GM20000 (cell line): Measurements from ENCODE around the gene SBF2.

Experiments used
- DNase-seq: peaks from one replicate; pipeline ENCODE4 v3.0.0; 2012; ENCODE audit warnings: low spot score
- TF ChIP-seq, protein P1 (sequence below): IDR thresholded peaks from 2 replicates; pipeline ENCODE4 v1.5.1; 2012; ENCODE audit warnings: mild to moderate bottlenecking, control low read depth; ENCODE audit errors: extremely low read depth, missing control alignments

SBF2 gene

DNA sequence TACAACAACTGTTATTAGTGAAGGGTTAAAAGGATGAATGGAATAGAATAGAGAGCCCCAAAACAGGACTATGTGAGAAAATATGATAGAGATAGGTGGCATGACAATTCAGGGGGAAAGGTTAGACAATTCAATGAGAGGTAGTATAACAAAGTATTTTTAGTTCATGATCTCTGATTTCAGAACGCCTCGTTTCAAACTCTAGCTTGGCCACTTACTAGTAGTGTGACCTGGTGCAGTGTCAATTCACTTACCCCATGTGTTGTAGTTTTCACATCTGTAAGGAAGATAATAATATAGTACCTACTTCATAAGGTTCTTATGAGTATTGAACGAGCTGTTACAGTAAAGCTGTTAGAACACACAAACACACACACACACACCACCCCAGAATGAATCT is 322.1 kb downstream of the SBF2 start:
- DNase-seq = no peak

DNA sequence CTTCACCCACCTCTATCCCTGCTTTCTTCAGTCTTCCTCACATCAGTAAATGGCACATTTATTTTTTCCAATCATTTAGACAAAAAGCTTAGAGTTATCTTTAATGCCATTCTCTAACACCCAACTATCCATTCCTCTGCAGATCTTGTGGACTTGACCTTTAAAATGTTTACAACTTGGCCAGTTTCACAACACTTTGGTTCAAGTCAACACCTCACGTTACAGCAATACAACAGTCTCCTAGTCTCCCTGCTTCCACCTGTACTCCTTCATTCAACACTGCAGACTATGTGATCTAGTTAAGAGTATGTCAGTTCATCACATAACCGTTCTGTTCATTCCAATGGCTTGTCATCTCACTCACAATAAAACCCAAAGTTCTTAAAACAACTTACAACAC is 325.0 kb downstream of the SBF2 start:
- no peak for DNase-seq
- TF ChIP-seq, protein P1, sequence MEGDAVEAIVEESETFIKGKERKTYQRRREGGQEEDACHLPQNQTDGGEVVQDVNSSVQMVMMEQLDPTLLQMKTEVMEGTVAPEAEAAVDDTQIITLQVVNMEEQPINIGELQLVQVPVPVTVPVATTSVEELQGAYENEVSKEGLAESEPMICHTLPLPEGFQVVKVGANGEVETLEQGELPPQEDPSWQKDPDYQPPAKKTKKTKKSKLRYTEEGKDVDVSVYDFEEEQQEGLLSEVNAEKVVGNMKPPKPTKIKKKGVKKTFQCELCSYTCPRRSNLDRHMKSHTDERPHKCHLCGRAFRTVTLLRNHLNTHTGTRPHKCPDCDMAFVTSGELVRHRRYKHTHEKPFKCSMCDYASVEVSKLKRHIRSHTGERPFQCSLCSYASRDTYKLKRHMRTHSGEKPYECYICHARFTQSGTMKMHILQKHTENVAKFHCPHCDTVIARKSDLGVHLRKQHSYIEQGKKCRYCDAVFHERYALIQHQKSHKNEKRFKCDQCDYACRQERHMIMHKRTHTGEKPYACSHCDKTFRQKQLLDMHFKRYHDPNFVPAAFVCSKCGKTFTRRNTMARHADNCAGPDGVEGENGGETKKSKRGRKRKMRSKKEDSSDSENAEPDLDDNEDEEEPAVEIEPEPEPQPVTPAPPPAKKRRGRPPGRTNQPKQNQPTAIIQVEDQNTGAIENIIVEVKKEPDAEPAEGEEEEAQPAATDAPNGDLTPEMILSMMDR = no peak

More for the DNA sequence above, 322.1 kb downstream of the SBF2 start:
- TF ChIP-seq, protein P1 = no peak

DNA sequence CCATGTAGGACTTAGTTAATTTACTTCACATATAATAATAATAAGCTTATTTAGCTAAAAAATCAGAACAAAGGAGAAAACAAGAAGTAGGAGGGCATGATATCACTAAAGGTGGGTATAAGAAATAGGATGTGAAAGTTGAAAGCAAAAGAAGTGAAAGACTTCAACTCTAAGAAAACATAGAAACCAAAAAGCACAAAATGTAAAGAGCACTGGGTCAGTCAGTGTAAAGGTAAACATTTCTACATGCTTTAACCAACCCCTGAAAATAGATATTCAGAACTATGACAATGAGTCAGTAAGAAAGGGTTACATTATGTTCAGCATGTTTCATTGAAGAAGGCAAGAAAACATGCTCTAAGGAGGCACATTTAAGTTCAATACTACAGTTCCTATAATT is 331.3 kb downstream of the SBF2 start:
- TF ChIP-seq, protein P1 = no peak
- peak; percentile 52 for DNase-seq

DNA sequence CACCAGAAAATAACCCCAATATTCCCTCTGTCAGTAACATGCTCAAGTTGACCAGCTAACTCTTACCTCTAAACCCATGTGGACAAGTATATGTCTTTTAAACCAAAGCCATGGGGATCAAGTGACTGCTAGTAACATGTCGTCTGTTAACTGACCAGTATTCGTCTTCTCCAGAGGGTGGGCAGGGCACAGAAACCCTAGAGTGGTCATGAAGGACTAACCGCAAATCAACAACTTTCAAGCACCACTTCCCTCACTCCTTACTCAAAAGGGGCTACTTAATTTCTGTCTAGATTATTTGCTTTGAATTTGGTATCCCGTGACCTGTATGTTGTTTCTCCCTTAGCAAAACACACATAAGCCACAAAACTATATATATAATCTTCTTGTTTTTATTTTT is 336.9 kb downstream of the SBF2 start:
- TF ChIP-seq, protein P1 = no peak

DNA sequence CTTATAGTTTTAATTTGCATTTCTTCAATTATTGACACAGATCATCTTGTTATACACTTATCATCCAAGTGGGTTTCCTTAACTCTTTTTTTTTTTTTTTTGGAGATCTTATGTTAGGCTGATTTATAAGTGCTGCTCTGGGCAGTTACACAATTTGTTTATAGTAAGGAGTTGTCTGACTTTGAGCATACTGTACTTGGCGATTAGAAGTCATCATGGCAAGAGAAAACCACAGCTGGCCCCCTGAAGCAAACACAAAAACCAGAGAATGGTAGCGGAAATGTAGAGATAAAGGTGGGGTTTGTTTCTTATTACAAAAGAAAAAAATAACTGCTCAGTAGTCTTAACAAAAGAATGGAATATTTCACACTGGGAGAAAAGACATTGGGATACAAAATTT is 337.5 kb downstream of the SBF2 start:
- DNase-seq = no peak
- TF ChIP-seq, protein P1 = no peak

More for the DNA sequence above, 336.9 kb downstream of the SBF2 start:
- DNase-seq = no peak

DNA sequence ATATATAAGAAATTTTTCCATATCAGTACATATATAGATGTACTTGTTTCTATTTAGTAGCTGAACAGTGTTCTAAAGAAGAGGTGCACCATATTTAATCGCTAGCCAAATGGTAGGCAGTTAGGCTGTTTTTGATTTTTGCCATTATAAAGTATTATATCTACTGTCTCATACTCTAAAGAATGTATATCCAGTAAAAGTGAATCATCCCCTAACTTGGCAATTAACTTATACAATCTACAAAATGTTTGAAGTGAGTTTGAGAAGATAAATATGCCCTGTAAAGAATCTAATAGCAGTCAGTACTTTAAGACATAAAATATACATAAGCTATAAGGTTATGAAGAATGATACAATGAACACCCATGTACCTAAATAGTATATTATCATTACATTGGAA is 338.6 kb downstream of the SBF2 start:
- no peak for DNase-seq
- TF ChIP-seq, protein P1 = no peak

DNA sequence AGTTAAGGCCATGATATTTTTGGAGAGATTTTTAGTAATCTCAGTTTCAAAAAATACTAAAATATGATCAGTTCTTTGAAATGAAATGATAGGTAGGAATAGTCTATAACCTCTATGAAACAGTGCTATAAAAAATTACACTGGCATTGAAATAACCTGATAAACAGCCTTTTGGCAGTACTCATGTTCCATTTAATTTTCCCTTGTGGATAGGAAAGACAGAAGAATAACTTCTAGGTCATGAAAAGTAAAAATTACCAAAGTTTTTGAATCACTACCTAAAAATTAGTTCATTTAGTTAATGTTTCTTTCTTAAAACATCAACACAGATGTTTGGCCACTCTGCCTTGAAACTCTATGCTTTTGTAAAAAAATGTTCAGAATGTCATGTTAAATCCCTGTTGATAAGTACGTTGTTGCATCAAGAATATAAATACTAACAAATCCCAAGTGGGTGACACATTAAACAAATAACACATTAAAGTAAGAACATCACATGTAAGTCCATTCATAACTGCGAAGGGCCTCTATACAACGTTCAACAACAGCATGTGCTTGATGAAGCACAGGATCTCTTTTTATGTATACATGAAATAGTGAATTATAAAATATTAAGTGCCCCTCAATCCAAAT is 339.9 kb downstream of the SBF2 start:
- TF ChIP-seq, protein P1 = no peak
- DNase-seq = no peak
